Osteocyte (in vitro differentiated cells): ENCODE data around the gene RBP5. TPM values are rescaled to one million over a fixed set of nuclear protein-coding genes. Genes with fewer than 3 reads are reported as not detected.

ENCODE experiments used
- DNase-seq: peaks from one replicate; pipeline ENCODE4 v3.0.0; 2021; ENCODE audit warnings: mixed read lengths; ENCODE audit not compliant: unreplicated experiment; ENCODE audit errors: extremely low spot score
- H3K27ac Mint-ChIP-seq: one replicate; pipeline ENCODE4 v1.8.0; 2021; ENCODE audit warnings: mild to moderate bottlenecking, mixed read lengths; ENCODE audit not compliant: unreplicated experiment
- H3K27me3 Mint-ChIP-seq: one replicate; pipeline ENCODE4 v1.8.0; 2021; ENCODE audit warnings: mixed read lengths; ENCODE audit not compliant: unreplicated experiment
- H3K36me3 Mint-ChIP-seq: one replicate; pipeline ENCODE4 v1.8.0; 2021; ENCODE audit warnings: mixed read lengths; ENCODE audit not compliant: unreplicated experiment
- H3K4me1 Mint-ChIP-seq: one replicate; pipeline ENCODE4 v1.8.0; 2021; ENCODE audit warnings: mixed read lengths; ENCODE audit not compliant: unreplicated experiment
- H3K4me3 Mint-ChIP-seq: one replicate; pipeline ENCODE4 v1.8.0; 2021; ENCODE audit warnings: mild to moderate bottlenecking, moderate library complexity, mixed read lengths; ENCODE audit not compliant: unreplicated experiment
- H3K9me3 Mint-ChIP-seq: one replicate; pipeline ENCODE4 v1.8.0; 2021; ENCODE audit warnings: mixed read lengths; ENCODE audit not compliant: unreplicated experiment
- total RNA-seq: library from RNA; stranded (reverse); gene quantifications from 2 replicates; pipeline ENCODE4 v1.2.1, GENCODE V29; 2021
- TF ChIP-seq, protein P1 (sequence below): fragments of 200-600 bp; sonication (generic); IDR thresholded peaks from 2 replicates; pipeline ENCODE4 v1.5.0; 2021; ENCODE audit warnings: antibody characterized with exemption, mild to moderate bottlenecking, moderate library complexity

RBP5 gene
- total RNA-seq, 1 donor from 2014 or later, result not detected

DNA sequence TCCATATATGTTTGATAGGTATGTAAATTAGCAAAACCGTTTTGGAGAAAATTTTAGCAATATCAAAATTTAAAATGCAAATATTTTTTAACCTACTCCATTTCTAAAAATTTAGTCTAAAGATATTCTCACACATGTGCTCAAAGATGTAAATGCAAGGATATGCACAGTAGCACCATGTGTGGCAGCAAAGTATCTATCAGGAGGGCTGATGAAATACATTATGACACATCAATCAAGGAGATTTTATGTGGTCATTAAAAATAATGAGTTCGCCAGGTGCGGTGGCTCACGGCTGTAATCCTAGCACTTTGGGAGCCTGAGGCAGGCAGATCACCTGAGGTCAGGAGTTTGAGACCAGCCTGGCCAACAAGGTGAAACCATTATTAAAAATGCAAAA, 28.4 kb downstream of the RBP5 start:
- peaks cover 2% of the 10 kb centered on the region for H3K36me3 Mint-ChIP-seq

DNA sequence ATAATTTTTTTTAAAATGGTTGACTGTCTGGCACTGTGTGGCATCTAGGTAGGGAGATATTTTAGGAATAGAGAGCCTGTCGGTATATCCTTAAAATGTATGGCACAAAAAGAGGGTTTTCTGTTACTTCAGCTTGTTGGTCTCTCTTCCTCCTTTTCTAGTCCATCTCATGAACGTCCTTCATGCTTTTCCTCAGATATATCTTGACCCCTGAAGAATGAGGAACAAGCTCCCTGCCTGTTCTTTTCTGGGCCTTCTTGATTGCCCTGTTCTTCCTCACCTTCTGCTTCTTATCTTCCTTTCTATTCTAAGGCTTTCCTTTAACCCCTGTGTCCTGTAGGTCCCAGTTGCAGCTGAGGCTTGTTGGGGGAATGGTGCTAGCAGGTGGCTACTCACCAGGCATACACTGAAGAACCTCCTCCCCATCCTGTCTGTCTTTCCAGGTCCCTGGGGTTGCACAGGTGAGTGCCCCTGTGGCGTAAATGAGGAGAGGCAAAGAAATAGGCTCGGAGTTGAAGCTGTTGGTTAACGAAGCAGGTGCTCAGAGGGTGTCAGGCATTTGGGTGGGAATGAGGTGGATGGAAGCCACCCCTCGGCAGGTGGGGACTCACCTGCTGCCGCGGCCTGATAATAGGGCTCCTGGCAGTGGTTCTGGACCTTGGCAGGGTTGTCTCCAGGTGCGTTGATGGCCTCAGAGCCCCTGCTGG, 29.2 kb downstream of the RBP5 start:
- Mint-ChIP-seq H3K36me3 (peaks cover 2% of the 10 kb centered on the region), H3K4me1 (no peaks in the 10 kb centered on the region), H3K4me3 (no peak overlapping the region), H3K27me3 (peaks cover 16% of the 10 kb centered on the region), H3K9me3 (no peaks in the 10 kb centered on the region), H3K27ac (no peak overlapping the region)
- TF ChIP-seq, protein P1, sequence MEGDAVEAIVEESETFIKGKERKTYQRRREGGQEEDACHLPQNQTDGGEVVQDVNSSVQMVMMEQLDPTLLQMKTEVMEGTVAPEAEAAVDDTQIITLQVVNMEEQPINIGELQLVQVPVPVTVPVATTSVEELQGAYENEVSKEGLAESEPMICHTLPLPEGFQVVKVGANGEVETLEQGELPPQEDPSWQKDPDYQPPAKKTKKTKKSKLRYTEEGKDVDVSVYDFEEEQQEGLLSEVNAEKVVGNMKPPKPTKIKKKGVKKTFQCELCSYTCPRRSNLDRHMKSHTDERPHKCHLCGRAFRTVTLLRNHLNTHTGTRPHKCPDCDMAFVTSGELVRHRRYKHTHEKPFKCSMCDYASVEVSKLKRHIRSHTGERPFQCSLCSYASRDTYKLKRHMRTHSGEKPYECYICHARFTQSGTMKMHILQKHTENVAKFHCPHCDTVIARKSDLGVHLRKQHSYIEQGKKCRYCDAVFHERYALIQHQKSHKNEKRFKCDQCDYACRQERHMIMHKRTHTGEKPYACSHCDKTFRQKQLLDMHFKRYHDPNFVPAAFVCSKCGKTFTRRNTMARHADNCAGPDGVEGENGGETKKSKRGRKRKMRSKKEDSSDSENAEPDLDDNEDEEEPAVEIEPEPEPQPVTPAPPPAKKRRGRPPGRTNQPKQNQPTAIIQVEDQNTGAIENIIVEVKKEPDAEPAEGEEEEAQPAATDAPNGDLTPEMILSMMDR, result no peak
- DNase-seq, result no peak

More for the DNA sequence above, 28.4 kb downstream of the RBP5 start:
- Mint-ChIP-seq H3K4me1 (no peaks in the 10 kb centered on the region), H3K27ac (no peak overlapping the region), H3K27me3 (peaks cover 16% of the 10 kb centered on the region), H3K9me3 (no peaks in the 10 kb centered on the region), H3K4me3 (no peak overlapping the region)
- DNase-seq, result no peak
- TF ChIP-seq, protein P1, result no peak

DNA sequence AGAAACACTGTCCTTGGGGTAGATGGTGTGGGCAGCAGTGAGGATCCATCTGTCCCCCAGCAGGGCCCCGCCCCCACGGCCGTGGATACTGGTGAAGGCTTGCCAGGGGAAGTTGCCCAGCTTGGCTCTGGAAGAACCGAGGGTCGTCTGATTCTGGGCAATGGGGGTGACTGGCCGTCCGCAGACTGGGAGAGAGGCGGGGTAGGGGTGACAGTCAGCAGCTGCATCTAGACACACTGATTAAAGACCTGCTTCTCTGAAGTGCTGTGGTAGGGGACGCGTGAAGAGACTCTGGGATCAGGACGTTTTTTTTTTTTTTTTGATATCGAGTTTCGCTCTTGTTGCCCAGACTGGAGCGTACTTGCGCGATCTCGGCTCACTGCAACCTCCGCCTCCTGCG, 31.7 kb downstream of the RBP5 start:
- Mint-ChIP-seq H3K27ac (no peak overlapping the region), H3K4me1 (peaks cover 4% of the 10 kb centered on the region), H3K9me3 (no peaks in the 10 kb centered on the region), H3K27me3 (peaks cover under 1% of the 10 kb centered on the region), H3K4me3 (no peak overlapping the region), H3K36me3 (no peaks in the 10 kb centered on the region)
- DNase-seq, result no peak
- TF ChIP-seq, protein P1, result no peak

DNA sequence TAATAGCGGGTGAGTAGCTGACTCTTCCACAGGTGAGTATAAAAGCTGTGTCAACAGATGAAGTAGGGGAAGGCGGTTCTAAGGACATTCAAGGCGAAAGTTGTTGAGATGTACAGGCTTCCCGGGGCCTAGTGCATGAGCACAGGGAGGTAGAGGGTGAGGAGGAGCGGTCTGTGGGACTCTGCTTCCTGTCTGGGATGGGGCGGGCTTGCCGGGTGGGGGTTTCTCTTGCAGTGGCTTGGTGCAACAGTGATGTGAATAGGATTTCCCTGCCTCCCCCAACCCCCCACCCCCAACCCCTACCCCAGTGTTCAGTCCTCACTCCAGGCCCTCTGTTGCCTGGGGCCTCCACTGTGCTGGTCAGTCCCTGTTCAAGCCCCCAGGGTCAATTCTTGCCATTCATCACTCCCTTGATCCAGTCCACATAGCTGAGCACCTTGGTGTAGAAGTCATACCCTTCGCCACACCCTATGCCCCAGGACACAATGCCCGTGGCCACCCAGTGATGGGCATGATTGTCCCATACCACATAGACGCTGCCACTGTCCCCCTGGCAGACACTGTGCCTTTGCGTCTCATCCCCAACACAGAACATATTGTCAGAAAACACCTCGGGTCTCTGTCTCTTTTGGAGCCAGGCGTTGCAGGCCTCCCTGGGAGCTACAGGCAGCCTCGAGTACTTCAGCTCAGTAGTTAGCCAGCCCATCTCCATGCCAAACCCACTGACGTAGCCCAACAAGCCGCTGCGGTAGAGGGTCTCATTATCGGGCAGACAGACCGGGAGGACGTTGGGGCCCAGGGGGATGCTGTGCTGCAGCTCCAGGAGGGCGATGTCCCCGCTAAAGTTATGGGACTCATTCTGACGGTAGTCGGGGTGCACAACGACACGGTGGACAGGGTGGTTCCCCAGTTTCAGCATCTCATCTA, 32.4 kb downstream of the RBP5 start:
- Mint-ChIP-seq H3K36me3 (no peaks in the 10 kb centered on the region), H3K4me3 (no peak overlapping the region), H3K4me1 (peaks cover 10% of the 10 kb centered on the region), H3K27ac (no peak overlapping the region), H3K9me3 (no peaks in the 10 kb centered on the region), H3K27me3 (no peaks in the 10 kb centered on the region)
- no peak for DNase-seq
- TF ChIP-seq, protein P1, result no peak

DNA sequence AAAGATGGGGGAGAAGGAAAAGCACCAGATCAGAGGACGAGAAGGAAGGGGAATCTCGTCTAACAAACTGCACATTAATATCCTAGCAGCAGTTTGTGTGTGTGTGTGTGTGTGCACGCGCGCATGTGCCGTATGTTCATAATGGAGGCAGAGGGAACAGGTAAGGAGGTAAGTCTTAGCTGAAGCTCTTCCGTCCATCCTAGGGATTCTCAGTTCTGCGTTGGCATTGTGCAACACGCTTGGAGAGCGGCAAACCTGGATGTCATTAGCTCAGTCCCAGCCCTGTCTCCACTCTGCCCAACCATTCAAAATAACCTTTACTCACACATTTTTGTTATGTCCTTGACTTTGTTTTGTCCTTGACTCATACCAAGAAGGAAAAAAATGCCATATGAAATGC, 34.8 kb downstream of the RBP5 start:
- Mint-ChIP-seq H3K27me3 (peaks cover 2% of the 10 kb centered on the region), H3K9me3 (no peaks in the 10 kb centered on the region), H3K27ac (no peak overlapping the region), H3K4me1 (peaks cover 17% of the 10 kb centered on the region), H3K36me3 (peaks cover 1% of the 10 kb centered on the region), H3K4me3 (no peak overlapping the region)
- no peak for DNase-seq
- TF ChIP-seq, protein P1, result no peak
